Measurements from ENCODE around the gene ZNF282.

Gene ZNF282

DNA sequence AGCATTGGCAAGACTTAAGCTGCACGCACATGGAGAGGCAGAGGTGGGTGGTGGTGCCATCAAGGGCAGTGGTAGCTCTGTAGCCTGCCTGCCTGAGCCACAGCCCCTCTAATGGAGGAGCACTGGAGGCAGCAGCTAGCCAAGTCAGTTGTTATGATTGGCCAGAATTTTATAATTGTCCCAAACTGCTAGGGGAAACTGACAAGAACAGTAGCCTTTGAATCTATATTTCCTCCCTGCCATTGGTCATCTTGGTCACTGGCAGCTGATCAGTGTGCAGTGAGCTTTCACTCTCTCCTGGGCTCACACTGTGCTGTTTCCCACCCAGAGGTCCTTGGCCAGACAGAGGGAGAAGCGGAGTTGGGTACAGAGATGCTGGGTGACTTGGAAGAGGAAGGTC is 57.0 kb downstream of the ZNF282 start:
- Mint-ChIP-seq H3K9me3 (no peaks in the 10 kb centered on the region), H3K27ac (no peak overlapping the region), H3K4me3 (no peak overlapping the region), H3K27me3 (ENCODE audit: low read depth) (no peaks in the 10 kb centered on the region), H3K4me1 (no peaks in the 10 kb centered on the region), H3K36me3 (ENCODE audit: low read depth) (peaks cover 42% of the 10 kb centered on the region)
- TF ChIP-seq, protein P1, sequence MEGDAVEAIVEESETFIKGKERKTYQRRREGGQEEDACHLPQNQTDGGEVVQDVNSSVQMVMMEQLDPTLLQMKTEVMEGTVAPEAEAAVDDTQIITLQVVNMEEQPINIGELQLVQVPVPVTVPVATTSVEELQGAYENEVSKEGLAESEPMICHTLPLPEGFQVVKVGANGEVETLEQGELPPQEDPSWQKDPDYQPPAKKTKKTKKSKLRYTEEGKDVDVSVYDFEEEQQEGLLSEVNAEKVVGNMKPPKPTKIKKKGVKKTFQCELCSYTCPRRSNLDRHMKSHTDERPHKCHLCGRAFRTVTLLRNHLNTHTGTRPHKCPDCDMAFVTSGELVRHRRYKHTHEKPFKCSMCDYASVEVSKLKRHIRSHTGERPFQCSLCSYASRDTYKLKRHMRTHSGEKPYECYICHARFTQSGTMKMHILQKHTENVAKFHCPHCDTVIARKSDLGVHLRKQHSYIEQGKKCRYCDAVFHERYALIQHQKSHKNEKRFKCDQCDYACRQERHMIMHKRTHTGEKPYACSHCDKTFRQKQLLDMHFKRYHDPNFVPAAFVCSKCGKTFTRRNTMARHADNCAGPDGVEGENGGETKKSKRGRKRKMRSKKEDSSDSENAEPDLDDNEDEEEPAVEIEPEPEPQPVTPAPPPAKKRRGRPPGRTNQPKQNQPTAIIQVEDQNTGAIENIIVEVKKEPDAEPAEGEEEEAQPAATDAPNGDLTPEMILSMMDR (IDR thresholded peaks at IDR 0.05; ENCODE audit: unreplicated experiment in 3 of 3): no peak

DNA sequence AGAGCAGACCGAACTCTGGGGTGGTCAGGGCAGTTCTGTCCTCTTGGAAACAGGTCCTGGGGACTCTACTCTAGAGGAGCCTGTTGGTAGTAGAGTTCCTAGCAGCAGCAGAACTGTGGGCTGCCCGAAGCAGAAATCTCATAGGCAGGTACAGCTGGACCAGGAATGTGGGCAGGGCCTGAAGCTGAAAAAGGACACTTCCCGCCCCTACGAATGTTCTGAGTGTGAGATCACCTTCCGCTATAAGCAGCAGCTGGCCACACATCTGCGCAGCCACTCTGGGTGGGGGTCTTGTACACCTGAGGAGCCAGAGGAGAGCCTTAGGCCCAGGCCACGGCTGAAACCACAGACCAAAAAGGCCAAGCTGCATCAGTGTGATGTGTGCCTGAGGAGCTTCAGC is 58.3 kb downstream of the ZNF282 start:
- no peaks in the 10 kb centered on the region for H3K27me3 Mint-ChIP-seq (ENCODE audit: low read depth)
- no peaks in the 10 kb centered on the region for H3K9me3 Mint-ChIP-seq
- no peaks in the 10 kb centered on the region for H3K4me1 Mint-ChIP-seq
- H3K36me3 Mint-ChIP-seq (ENCODE audit: low read depth): peaks cover 42% of the 10 kb centered on the region
- TF ChIP-seq, protein P1 (IDR thresholded peaks at IDR 0.05; ENCODE audit: unreplicated experiment in 3 of 3): no peak
- no peak overlapping the region for H3K4me3 Mint-ChIP-seq
- no peak overlapping the region for H3K27ac Mint-ChIP-seq

DNA sequence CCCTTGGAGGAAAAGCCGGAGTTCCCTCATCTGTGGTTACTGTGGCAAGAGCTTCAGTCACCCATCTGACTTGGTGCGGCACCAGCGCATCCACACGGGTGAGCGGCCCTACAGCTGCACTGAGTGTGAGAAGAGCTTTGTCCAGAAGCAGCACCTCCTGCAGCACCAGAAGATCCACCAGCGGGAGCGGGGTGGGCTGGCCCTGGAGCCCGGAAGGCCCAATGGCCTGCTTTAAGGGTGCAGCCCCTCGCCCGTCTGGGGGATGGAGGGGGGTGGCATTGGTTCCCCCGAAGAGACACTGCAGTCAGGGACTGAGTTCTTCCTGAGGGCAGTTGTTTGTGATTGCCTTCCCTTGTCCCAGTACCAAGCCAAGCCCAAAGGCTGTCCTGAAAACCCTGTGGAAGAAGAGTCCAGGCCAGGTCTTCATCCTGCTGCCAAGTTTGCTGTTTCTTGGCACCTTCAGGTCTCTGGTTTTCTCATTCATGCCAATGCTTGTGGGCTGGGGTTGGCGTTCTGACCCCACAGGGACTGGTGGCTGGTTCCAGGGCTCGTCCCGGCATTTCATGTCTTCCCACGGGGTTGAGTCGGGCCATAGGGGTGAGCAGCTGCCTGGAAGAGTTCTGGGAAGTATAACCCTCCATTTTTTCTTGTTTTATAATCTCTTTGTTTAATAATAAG is 59.0 kb downstream of the ZNF282 start:
- TF ChIP-seq, protein P1 (IDR thresholded peaks at IDR 0.05; ENCODE audit: unreplicated experiment in 3 of 3): no peak
- no peak overlapping the region for H3K4me3 Mint-ChIP-seq
- no peaks in the 10 kb centered on the region for H3K27me3 Mint-ChIP-seq (ENCODE audit: low read depth)
- peaks cover 42% of the 10 kb centered on the region for H3K36me3 Mint-ChIP-seq (ENCODE audit: low read depth)
- H3K4me1 Mint-ChIP-seq: no peaks in the 10 kb centered on the region
- no peaks in the 10 kb centered on the region for H3K9me3 Mint-ChIP-seq
- H3K27ac Mint-ChIP-seq: no peak overlapping the region

DNA sequence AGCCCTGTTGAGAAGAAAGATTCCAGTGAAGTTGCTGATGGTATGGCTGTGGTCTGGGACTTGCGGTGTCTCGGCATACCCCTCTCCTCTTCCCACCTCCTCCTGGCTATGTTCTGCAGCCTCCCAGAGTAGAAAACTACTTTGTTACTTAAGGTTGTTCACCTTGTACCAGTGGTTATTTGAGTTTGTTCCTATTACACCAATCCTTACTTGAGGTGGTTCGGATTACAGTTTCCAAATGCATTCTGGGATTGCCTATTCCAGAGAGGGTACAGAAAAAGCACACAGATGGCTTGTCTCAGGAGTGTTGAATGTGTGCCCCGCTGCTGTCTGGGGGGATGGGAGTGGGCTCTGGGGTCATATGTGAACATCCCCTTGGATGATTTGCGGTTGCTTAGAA is 59.8 kb downstream of the ZNF282 start:
- TF ChIP-seq, protein P1 (IDR thresholded peaks at IDR 0.05; ENCODE audit: unreplicated experiment in 3 of 3): no peak
- no peaks in the 10 kb centered on the region for H3K27me3 Mint-ChIP-seq (ENCODE audit: low read depth)

DNA sequence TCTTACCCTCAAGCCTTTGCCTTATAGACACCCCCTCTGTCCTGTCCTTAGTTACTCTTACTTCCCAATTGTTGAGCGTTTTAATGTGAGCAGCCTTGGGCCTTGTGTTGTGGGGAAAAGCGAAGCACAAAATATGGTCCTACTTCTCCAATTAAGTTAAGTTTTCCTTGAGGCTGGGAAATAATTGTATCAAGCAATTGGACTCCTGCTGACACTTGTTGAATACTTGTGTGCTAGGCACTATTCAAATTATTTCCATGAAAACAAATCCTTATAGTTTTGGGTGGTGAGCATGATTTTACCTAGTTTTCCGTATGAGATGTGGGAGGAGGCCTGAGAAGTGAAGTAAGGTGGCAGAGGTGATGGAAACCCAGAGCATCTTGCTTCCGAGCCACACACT is 61.2 kb downstream of the ZNF282 start:
- H3K9me3 Mint-ChIP-seq: no peaks in the 10 kb centered on the region
- no peak overlapping the region for H3K4me3 Mint-ChIP-seq
- peaks cover 34% of the 10 kb centered on the region for H3K36me3 Mint-ChIP-seq (ENCODE audit: low read depth)
- H3K27me3 Mint-ChIP-seq (ENCODE audit: low read depth): no peaks in the 10 kb centered on the region
- H3K27ac Mint-ChIP-seq: no peak overlapping the region
- TF ChIP-seq, protein P1 (IDR thresholded peaks at IDR 0.05; ENCODE audit: unreplicated experiment in 3 of 3): no peak
- no peaks in the 10 kb centered on the region for H3K4me1 Mint-ChIP-seq

More for the DNA sequence above, 59.8 kb downstream of the ZNF282 start:
- Mint-ChIP-seq H3K4me3 (no peak overlapping the region), H3K27ac (no peak overlapping the region), H3K4me1 (no peaks in the 10 kb centered on the region), H3K9me3 (no peaks in the 10 kb centered on the region), H3K36me3 (ENCODE audit: low read depth) (peaks cover 41% of the 10 kb centered on the region)

DNA sequence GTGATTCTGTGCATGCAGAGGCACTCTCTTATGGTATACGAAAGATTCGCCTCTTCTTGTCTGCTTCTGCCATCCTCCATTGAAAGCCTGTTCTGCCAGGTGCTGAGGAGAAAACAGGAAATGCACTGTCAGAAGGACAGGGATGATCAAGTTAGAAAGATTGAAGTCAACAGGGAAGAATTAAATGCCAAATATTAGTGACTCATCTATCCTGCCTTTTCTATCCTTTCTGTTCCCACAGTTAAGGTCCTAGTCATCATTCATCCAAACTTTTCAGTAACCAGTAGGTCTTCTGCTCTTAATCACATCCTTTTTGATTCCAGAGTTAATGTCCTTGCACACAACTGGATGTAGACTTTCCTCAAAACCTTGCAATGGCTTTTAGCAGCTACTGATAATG is 61.8 kb downstream of the ZNF282 start:
- TF ChIP-seq, protein P1 (IDR thresholded peaks at IDR 0.05; ENCODE audit: unreplicated experiment in 3 of 3): no peak
- Mint-ChIP-seq H3K36me3 (ENCODE audit: low read depth) (peaks cover 29% of the 10 kb centered on the region), H3K27me3 (ENCODE audit: low read depth) (no peaks in the 10 kb centered on the region), H3K27ac (no peak overlapping the region), H3K9me3 (no peaks in the 10 kb centered on the region), H3K4me1 (no peaks in the 10 kb centered on the region), H3K4me3 (no peak overlapping the region)
